B cell (primary cell): Measurements from ENCODE around the gene LDLRAD1. TPM values are rescaled to one million over a fixed set of nuclear protein-coding genes. Genes with fewer than 3 reads are reported as not detected.
A peak's percentile ranks its signal among the peaks of the same experiment; 100 is the strongest.
"Not testable (repeated sequence)": the region's sequence is repeated elsewhere in the genome, so short reads cannot be mapped to it uniquely, and the experiment has no call there.

Source experiments
- ATAC-seq: fragments of 200-7000 bp; cut with Tn5 transposase; one replicate; pipeline ENCODE4 v1.10.0; 2021; ENCODE audit warnings: low read depth, mild to moderate bottlenecking, moderate number of reproducible peaks, moderate library complexity
- CTCF ChIA-PET: fragments of 350-600 bp; sonication (Branson Sonifier 250); formaldehyde crosslinking; loops from one replicate; lab custom pipeline; 2021; ENCODE audit warnings: antibody characterized with exemption, inconsistent platforms; lab: Charles Lee
- POLR2A ChIA-PET: fragments of 350-600 bp; sonication (Branson Sonifier 250); formaldehyde crosslinking; loops from one replicate; lab custom pipeline; 2021; ENCODE audit warnings: antibody characterized with exemption; lab: Charles Lee
- DNase-seq: peaks from one replicate; pipeline ENCODE4 v3.0.0; 2013
- H2AFZ ChIP-seq: 2 replicates; pipeline ENCODE4 v1.6.1; 2012; ENCODE audit warnings: mild to moderate bottlenecking, low read depth, low read length; ENCODE audit not compliant: insufficient read depth, poor library complexity, severe bottlenecking
- H3K27ac ChIP-seq, 2 donors: 1 replicate in 1 of 2; 2 replicates in 1 of 2; pipeline ENCODE4 v1.5.1; 2012 to 2013; ENCODE audit warnings: low read length in 2 of 2, mild to moderate bottlenecking in 2 of 2, moderate library complexity in 1 of 2
- H3K27me3 ChIP-seq, 4 experiments: fragments of 200-600 bp in 1 of 4; sonication (generic) in 1 of 4; replicated peaks in 1 of 4; 1 replicate in 2 of 4; 2 replicates in 2 of 4; pipeline versions ENCODE4 v1.6.1 to v1.7.0; 2013 to 2016; ENCODE audit warnings: low read length in 3 of 4, mild to moderate bottlenecking in 2 of 4, mixed read lengths in 1 of 4, moderate library complexity in 1 of 4; ENCODE audit not compliant: insufficient read depth in 4 of 4, control insufficient read depth in 3 of 4; ENCODE audit errors: control extremely low read depth in 1 of 4
- H3K36me3 ChIP-seq, 2 experiments: replicated peaks in 1 of 2; 1 replicate in 1 of 2; 2 replicates in 1 of 2; pipeline versions ENCODE4 v1.6.1 to v1.7.1; 2013; ENCODE audit warnings: low read length in 1 of 2; ENCODE audit not compliant: insufficient read depth in 2 of 2, control insufficient read depth in 1 of 2; ENCODE audit errors: control extremely low read depth in 1 of 2, extremely low read depth in 1 of 2
- H3K4me1 ChIP-seq, 2 donors: fragments of 200-600 bp in 1 of 2; sonication (generic) in 1 of 2; 1 replicate in 1 of 2; 2 replicates in 1 of 2; pipeline versions ENCODE4 v1.5.1 to v1.6.1; 2013 to 2017; ENCODE audit warnings: low read length in 2 of 2; ENCODE audit not compliant: control insufficient read depth in 2 of 2, insufficient read depth in 2 of 2
- H3K4me2 ChIP-seq: replicated peaks from 2 replicates; pipeline ENCODE3; 2012; ENCODE audit warnings: mild to moderate bottlenecking, low read depth, low read length; ENCODE audit not compliant: poor library complexity, severe bottlenecking
- H3K4me3 ChIP-seq, 5 experiments: fragments of 200-600 bp in 1 of 5; sonication (generic) in 1 of 5; 1 replicate in 3 of 5; 2 replicates in 2 of 5; pipeline versions ENCODE4 v1.5.1 to v1.7.0; 2011 to 2016; ENCODE audit warnings: low read length in 4 of 5, mild to moderate bottlenecking in 4 of 5, low read depth in 2 of 5, control low read depth in 1 of 5, moderate library complexity in 1 of 5; ENCODE audit not compliant: insufficient read depth in 1 of 5; ENCODE audit errors: control extremely low read depth in 1 of 5, extremely low read depth in 1 of 5
- H3K79me2 ChIP-seq: fragments of 200-600 bp; sonication (generic); one replicate; pipeline ENCODE4 v1.6.0; 2016; ENCODE audit warnings: low read length; ENCODE audit not compliant: control insufficient read depth, insufficient read depth
- H3K9ac ChIP-seq: fragments of 200-600 bp; sonication (generic); 2 replicates; pipeline ENCODE4 v1.6.1; 2017; ENCODE audit warnings: mild to moderate bottlenecking, low read length, moderate library complexity
- H3K9me3 ChIP-seq, 3 donors: one replicate each; pipeline versions ENCODE4 v1.6.1 to v1.7.1; 2013; ENCODE audit warnings: low read length in 2 of 3; ENCODE audit not compliant: control insufficient read depth in 2 of 3, insufficient read depth in 1 of 3; ENCODE audit errors: control extremely low read depth in 1 of 3
- H4K20me1 ChIP-seq: 2 replicates; pipeline ENCODE4 v1.6.0; 2012; ENCODE audit warnings: mild to moderate bottlenecking, low read length; ENCODE audit not compliant: insufficient read depth, control insufficient read depth, poor library complexity, severe bottlenecking
- H3K27ac Mint-ChIP-seq: one replicate; pipeline ENCODE4 v1.8.0; 2021; ENCODE audit warnings: mixed read lengths
- H3K27me3 Mint-ChIP-seq: one replicate; pipeline ENCODE4 v1.8.0; 2021; ENCODE audit warnings: mixed read lengths
- H3K4me1 Mint-ChIP-seq: one replicate; pipeline ENCODE4 v1.8.0; 2021; ENCODE audit warnings: mixed read lengths
- H3K4me3 Mint-ChIP-seq: one replicate; pipeline ENCODE4 v1.8.0; 2021; ENCODE audit warnings: mixed read lengths
- H3K9me3 Mint-ChIP-seq: one replicate; pipeline ENCODE4 v1.8.0; 2022; ENCODE audit warnings: mixed read lengths; ENCODE audit not compliant: insufficient read depth
- CTCF ChIP-seq: fragments of 200-600 bp; IDR thresholded peaks from one replicate; pipeline ENCODE4 v1.8.0; 2022; ENCODE audit warnings: antibody characterized with exemption, mild to moderate bottlenecking
- EZH2 ChIP-seq: IDR thresholded peaks from 2 replicates; pipeline ENCODE4 v1.6.1; 2012; ENCODE audit warnings: borderline replicate concordance, low read depth, mild to moderate bottlenecking, moderate library complexity, low read length; ENCODE audit not compliant: insufficient read depth, poor library complexity, severe bottlenecking
- WGBS: methylation state at CpG from one replicate; pipeline ENCODE4 v1.1.5; 2013; ENCODE audit warnings: missing lambda C conversion rate; ENCODE audit not compliant: insufficient coverage; 5-methylcytosine and 5-hydroxymethylcytosine counted together
- intact Hi-C: fragments of 100-400 bp; cut with micrococcal nuclease; formaldehyde crosslinking; loops from one replicate; pipeline ENCODE4 v1.10.0; 2022
- polyA plus RNA-seq: library from polyadenylated mRNA; depleted of rRNA; stranded (reverse); fragments of >200 nt; gene quantifications from 2 replicates; pipeline ENCODE4 v1.2.3, GENCODE V29; 2012
- total RNA-seq, 2 donors: library from RNA; stranded (reverse); fragments of 120-200 nt in 1 of 2; gene quantifications; 1 replicate in 1 of 2; 2 replicates in 1 of 2; pipeline versions ENCODE4 v1.2.3 to v1.2.4, GENCODE V29; 2013 to 2022

Gene LDLRAD1
- total and polyA plus RNA-seq, 2 donors (not counting 1 experiment from before 2014, with no cell fraction given) = not detected

GRCh38 chr1:54052431-54052933 is 34.5 kb upstream of the LDLRAD1 start:
- H3K9me3 Mint-ChIP-seq = no peaks in the 10 kb centered on the region
- H2AFZ ChIP-seq = peak overlapping the region; percentile 83
- ATAC-seq (no peak), DNase-seq (no peak)
- H3K27me3 Mint-ChIP-seq = no peaks in the 10 kb centered on the region
- H3K36me3 ChIP-seq = no peaks in the 10 kb centered on the region
- ChIA-PET POLR2A (interaction anchor here (1.4 to 1.8 kb wide), 2 partner anchors 106 to 436 kb away, joined by 3 to 9 read pairs; partner anchors contain the start of genes IFT25 and LRRC42), CTCF (interaction anchor here (0.7 to 1.4 kb wide), 6 partner anchors 11 to 748 kb away, joined by 3 to 6 read pairs (median 3); partner anchors contain the start of genes IFT25 and TTC22)
- WGBS = under 1% methylated on average over 22 of the region's 23 CpGs
- H3K4me3 Mint-ChIP-seq = no peak overlapping the region
- peak overlapping the region; percentile 82 for H3K9ac ChIP-seq
- peak overlapping the region; percentile 65 to 99 (median 93) for H3K4me3 ChIP-seq
- intact Hi-C loops = loop anchor here (2.0 kb wide), 1 partner anchor 834 kb away; the partner anchor contains the start of gene DHCR24
- H3K4me1 ChIP-seq = peaks cover 41 to 43% of the 10 kb centered on the region in 2 donors
- H3K4me2 ChIP-seq = peak overlapping the region; percentile 73
- H3K27me3 ChIP-seq = no peaks in the 10 kb centered on the region
- peak overlapping the region; percentile 64 to 86 for H3K27ac ChIP-seq
- H3K79me2 ChIP-seq = peaks cover 90% of the 10 kb centered on the region
- H4K20me1 ChIP-seq = peaks cover 4% of the 10 kb centered on the region
- peaks cover 38% of the 10 kb centered on the region for H3K4me1 Mint-ChIP-seq
- H3K9me3 ChIP-seq = no peaks in the 10 kb centered on the region
- TF ChIP-seq CTCF (no peak), EZH2 (no peak)
- H3K27ac Mint-ChIP-seq = no peak overlapping the region

- Mint-ChIP-seq H3K4me3 (no peak overlapping the region), H3K27ac (no peak overlapping the region), H3K9me3 (no peaks in the 10 kb centered on the region), H3K27me3 (no peaks in the 10 kb centered on the region), H3K4me1 (peaks cover 41% of the 10 kb centered on the region)
- Histone ChIP-seq H3K27ac (peak overlapping the region; percentile 64 to 86), H2AFZ (peak overlapping the region; percentile 83), H3K9ac (peak overlapping the region; percentile 82), H4K20me1 (peaks cover 4% of the 10 kb centered on the region), H3K4me2 (peak overlapping the region; percentile 73), H3K27me3 (no peaks in the 10 kb centered on the region), H3K36me3 (no peaks in the 10 kb centered on the region), H3K79me2 (peaks cover 89% of the 10 kb centered on the region), H3K4me1 (peaks cover 46 to 47% of the 10 kb centered on the region in 2 donors), H3K4me3 (peak overlapping the region; percentile 65 to 99 (median 93)), H3K9me3 (no peaks in the 10 kb centered on the region)
- DNase-seq (no peak), ATAC-seq (no peak)
- intact Hi-C loops = loop anchor here (2.0 kb wide), 1 partner anchor 835 kb away; the partner anchor contains the start of gene DHCR24
- no peak for TF ChIP-seq EZH2
- no peak for TF ChIP-seq CTCF
- ChIA-PET POLR2A (no interaction called here), CTCF (interaction anchor here (0.8 to 1.4 kb wide), 6 partner anchors 11 to 437 kb away, joined by 3 to 4 read pairs (median 3); partner anchors contain the start of gene IFT25)
- WGBS = 2% methylated on average over 3 of the region's 8 CpGs
Measured at GRCh38 chr1:54051933-54052430, 34.0 kb upstream of the LDLRAD1 start.

GRCh38 chr1:54050435-54050834 is 32.4 kb upstream of the LDLRAD1 start:
- H3K4me2 ChIP-seq, H3K9me3 ChIP-seq, intact Hi-C loops, H3K4me3 ChIP-seq, H3K27ac ChIP-seq, H3K9me3 Mint-ChIP-seq, ATAC-seq, H3K27me3 ChIP-seq, H2AFZ ChIP-seq, CTCF ChIA-PET, H3K27me3 Mint-ChIP-seq, DNase-seq, H3K27ac Mint-ChIP-seq, POLR2A ChIA-PET, H4K20me1 ChIP-seq, H3K9ac ChIP-seq, H3K4me3 Mint-ChIP-seq: not testable (repeated sequence)
- Histone ChIP-seq H3K36me3 (peaks cover 0 to 13% of the 10 kb centered on the region in 2 experiments), H3K79me2 (peaks cover 87% of the 10 kb centered on the region), H3K4me1 (peaks cover 46 to 52% of the 10 kb centered on the region in 2 donors)
- H3K4me1 Mint-ChIP-seq = peaks cover 44% of the 10 kb centered on the region
- 98% methylated on average over 4 of the region's 12 CpGs for WGBS
